Measurements from ENCODE around the gene KCTD5.
"Not testable (repeated sequence)": the region's sequence is repeated elsewhere in the genome, so short reads cannot be mapped to it uniquely, and the experiment has no call there.

- TF ChIP-seq CTCF, POLR2A (IDR thresholded peaks at IDR 0.05): not testable (repeated sequence)
These were observed 2.0 kb upstream of the KCTD5 start for GRCh38 chr16:2680360-2680759.

Measured in prostate gland (tissue), 2 donors.